Smooth muscle cell (in vitro differentiated cells): ENCODE data around the gene GCGR. TPM values are rescaled to one million over a fixed set of nuclear protein-coding genes. Genes with fewer than 3 reads are reported as not detected.

Experiments
- DNase-seq: peaks from one replicate; lab custom pipeline; 2025; ENCODE audit not compliant: unreplicated experiment; lab: John Stamatoyannopoulos, UW
- H2AFZ ChIP-seq: fragments of 200-600 bp; sonication (generic); 2 replicates; pipeline ENCODE4 v1.6.0; 2016; ENCODE audit warnings: antibody characterized with exemption, low read depth, mild to moderate bottlenecking
- H3F3A ChIP-seq: fragments of 200-600 bp; sonication (generic); 2 replicates; pipeline ENCODE4 v1.6.0; 2017; ENCODE audit warnings: antibody characterized with exemption, low read depth
- H3K27ac ChIP-seq: fragments of 200-600 bp; sonication (generic); 2 replicates; pipeline ENCODE4 v1.5.1; 2016; ENCODE audit warnings: low read depth, mild to moderate bottlenecking
- H3K27me3 ChIP-seq: fragments of 200-600 bp; sonication (generic); 2 replicates; pipeline ENCODE4 v1.6.1; 2016; ENCODE audit warnings: low read depth, mild to moderate bottlenecking
- H3K36me3 ChIP-seq: fragments of 200-600 bp; sonication (generic); 2 replicates; pipeline ENCODE4 v1.5.1; 2016; ENCODE audit warnings: low read depth
- H3K4me1 ChIP-seq: fragments of 200-600 bp; sonication (generic); 2 replicates; pipeline ENCODE4 v1.5.1; 2016; ENCODE audit warnings: low read depth
- H3K4me2 ChIP-seq: fragments of 200-600 bp; sonication (generic); 2 replicates; pipeline ENCODE4 v1.6.0; 2016; ENCODE audit warnings: mild to moderate bottlenecking
- H3K4me3 ChIP-seq: fragments of 200-600 bp; sonication (generic); 2 replicates; pipeline ENCODE4 v1.5.1; 2016; ENCODE audit warnings: mild to moderate bottlenecking
- H3K79me2 ChIP-seq: fragments of 200-600 bp; sonication (generic); 2 replicates; pipeline ENCODE4 v1.6.0; 2016; ENCODE audit warnings: low read depth, mild to moderate bottlenecking
- H3K9ac ChIP-seq: fragments of 200-600 bp; sonication (generic); 2 replicates; pipeline ENCODE4 v1.6.0; 2016; ENCODE audit warnings: low read depth
- H3K9me3 ChIP-seq: fragments of 200-600 bp; sonication (generic); replicated peaks from 2 replicates; pipeline ENCODE4 v1.5.1; 2016; ENCODE audit warnings: low read depth
- H4K20me1 ChIP-seq: fragments of 200-600 bp; sonication (generic); 2 replicates; pipeline ENCODE4 v1.6.0; 2016; ENCODE audit warnings: low read depth
- WGBS: methylation state at CpG from one replicate; pipeline ENCODE4 v1.1.7; 2016; ENCODE audit warnings: low lambda C conversion rate; 5-methylcytosine and 5-hydroxymethylcytosine counted together
- polyA plus RNA-seq: library from polyadenylated mRNA; unstranded; fragments of >200 nt; fragmentation: Nextera tagmentation; extraction: Ambion mirVana; gene quantifications from 2 replicates; pipeline ENCODE4 v1.2.1, GENCODE V29; 2016
- total RNA-seq: library from RNA; depleted of rRNA; stranded (reverse); fragments of >200 nt; gene quantifications from 2 replicates; pipeline ENCODE4 v1.2.3, GENCODE V29; 2014
- TF ChIP-seq, protein P1 (sequence below): fragments of 200-600 bp; sonication (generic); IDR thresholded peaks from 2 replicates; pipeline ENCODE4 v1.5.1; 2017; ENCODE audit warnings: borderline replicate concordance, mild to moderate bottlenecking, antibody characterized with exemption; ENCODE audit not compliant: insufficient read depth, poor library complexity, severe bottlenecking

Gene GCGR
- total and polyA plus RNA-seq, 2 experiments from 2014 or later, result not detected

DNA sequence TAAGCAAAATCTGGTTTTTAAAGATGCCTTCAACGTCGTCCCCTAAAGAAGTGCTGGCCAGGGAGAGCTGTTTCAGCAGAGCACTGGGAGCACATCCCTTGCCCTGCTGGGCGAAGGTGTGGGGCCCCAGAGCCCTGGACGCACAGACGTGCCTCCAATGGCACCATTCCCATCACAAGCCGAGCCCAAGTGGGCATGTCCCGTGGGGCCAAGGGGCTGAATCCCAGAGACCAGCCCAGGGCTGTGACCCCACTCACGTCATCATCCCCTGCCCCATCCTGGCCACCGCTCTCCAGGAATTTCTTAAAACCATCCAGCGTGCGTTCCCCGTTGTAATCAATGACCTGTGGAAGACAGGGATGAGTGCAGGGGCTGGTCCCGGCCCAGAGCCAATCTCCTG, 40.9 kb downstream of the GCGR start:
- H3K79me2 ChIP-seq, result peaks cover 11% of the 10 kb centered on the region
- H3K4me1 ChIP-seq, result no peaks in the 10 kb centered on the region
- no peak overlapping the region for H3K4me3 ChIP-seq
- no peak overlapping the region for H3K4me2 ChIP-seq
- H3K9me3 ChIP-seq, result no peaks in the 10 kb centered on the region
- H2AFZ ChIP-seq, result no peak overlapping the region
- H3K27me3 ChIP-seq, result no peaks in the 10 kb centered on the region
- H3K27ac ChIP-seq, result no peak overlapping the region
- H3F3A ChIP-seq, result peaks cover 51% of the 10 kb centered on the region
- DNase-seq, result no peak
- WGBS, result 95% methylated on average over 13 of the region's 13 CpGs
- no peak overlapping the region for H3K9ac ChIP-seq
- peaks cover 8% of the 10 kb centered on the region for H3K36me3 ChIP-seq
- peaks cover 77% of the 10 kb centered on the region for H4K20me1 ChIP-seq
- TF ChIP-seq, protein P1, sequence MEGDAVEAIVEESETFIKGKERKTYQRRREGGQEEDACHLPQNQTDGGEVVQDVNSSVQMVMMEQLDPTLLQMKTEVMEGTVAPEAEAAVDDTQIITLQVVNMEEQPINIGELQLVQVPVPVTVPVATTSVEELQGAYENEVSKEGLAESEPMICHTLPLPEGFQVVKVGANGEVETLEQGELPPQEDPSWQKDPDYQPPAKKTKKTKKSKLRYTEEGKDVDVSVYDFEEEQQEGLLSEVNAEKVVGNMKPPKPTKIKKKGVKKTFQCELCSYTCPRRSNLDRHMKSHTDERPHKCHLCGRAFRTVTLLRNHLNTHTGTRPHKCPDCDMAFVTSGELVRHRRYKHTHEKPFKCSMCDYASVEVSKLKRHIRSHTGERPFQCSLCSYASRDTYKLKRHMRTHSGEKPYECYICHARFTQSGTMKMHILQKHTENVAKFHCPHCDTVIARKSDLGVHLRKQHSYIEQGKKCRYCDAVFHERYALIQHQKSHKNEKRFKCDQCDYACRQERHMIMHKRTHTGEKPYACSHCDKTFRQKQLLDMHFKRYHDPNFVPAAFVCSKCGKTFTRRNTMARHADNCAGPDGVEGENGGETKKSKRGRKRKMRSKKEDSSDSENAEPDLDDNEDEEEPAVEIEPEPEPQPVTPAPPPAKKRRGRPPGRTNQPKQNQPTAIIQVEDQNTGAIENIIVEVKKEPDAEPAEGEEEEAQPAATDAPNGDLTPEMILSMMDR, result no peak

DNA sequence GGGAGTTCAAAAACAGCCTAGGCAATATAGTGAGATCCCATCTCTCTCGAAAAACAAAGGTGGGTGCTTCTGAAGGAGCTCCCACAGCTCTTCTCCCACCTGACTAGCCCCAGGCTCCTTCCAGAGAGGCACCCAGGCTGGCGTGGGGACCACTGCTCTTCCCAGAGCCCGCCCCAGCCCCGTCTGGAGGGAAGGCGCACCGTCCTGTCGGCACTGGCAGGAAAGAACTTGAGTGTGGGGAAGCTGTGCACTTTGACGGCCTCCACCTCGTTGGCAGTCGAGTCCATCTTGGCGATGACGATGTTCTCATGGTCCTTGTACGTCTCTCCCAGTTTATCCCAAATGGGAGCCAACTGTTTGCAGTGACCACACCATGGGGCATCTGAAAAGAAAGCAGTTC, 41.4 kb downstream of the GCGR start:
- peaks cover 8% of the 10 kb centered on the region for H3K36me3 ChIP-seq
- peaks cover 82% of the 10 kb centered on the region for H4K20me1 ChIP-seq
- H3K9ac ChIP-seq, result no peak overlapping the region
- H3K4me2 ChIP-seq, result no peak overlapping the region
- no peaks in the 10 kb centered on the region for H3K4me1 ChIP-seq
- H3K9me3 ChIP-seq, result no peaks in the 10 kb centered on the region
- 98% methylated on average over 13 of the region's 13 CpGs for WGBS
- H3K4me3 ChIP-seq, result no peak overlapping the region
- DNase-seq, result no peak
- H3K27ac ChIP-seq, result no peak overlapping the region
- H3F3A ChIP-seq, result peaks cover 51% of the 10 kb centered on the region
- TF ChIP-seq, protein P1, result no peak
- no peaks in the 10 kb centered on the region for H3K27me3 ChIP-seq
- no peak overlapping the region for H2AFZ ChIP-seq
- peaks cover 16% of the 10 kb centered on the region for H3K79me2 ChIP-seq

DNA sequence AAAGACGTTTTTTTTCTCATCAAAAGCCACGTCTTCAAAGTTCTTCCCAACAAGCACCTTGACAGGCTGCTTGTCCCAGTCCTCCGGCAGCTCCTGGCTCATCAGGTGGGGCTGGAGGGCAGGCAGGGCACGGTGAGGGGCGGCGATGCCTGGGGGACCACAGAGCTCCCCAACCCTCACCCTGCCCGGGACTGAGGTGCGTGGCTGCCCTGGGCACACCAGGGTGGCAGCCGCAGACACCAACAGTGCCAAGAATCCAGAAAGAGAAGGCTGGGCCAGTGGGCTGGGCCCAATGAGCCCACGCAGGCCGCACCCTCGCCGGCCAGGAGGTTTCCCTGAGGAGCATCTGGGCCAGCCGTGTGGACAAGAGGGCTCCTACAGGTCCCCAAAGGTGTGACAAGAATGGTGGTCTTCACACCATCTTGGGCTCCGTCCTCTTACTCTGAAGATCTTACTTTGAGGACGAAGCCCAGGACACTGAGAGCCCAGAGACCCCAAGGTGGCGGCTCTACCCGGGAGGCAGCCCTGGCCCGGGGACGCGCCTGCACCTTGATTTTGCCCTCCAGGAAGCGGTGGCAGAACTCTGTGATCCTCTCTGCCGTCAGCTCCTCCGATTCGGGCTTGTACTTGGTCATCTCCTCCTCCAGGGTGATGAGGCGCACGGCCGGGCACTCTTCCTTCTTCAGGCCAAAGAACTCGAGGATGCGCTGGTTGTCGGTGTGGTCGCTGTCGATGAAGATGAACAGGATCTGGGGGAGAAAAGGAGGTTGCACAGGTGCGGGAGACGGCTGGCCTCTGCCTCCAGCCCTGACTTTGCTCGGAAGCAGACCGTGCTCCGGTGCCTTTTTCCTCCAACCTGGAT, 42.2 kb downstream of the GCGR start:
- Histone ChIP-seq H3K4me2 (no peak overlapping the region), H3K4me1 (no peaks in the 10 kb centered on the region), H3K9ac (no peak overlapping the region), H3K4me3 (no peak overlapping the region), H3K36me3 (peaks cover 8% of the 10 kb centered on the region), H3K27me3 (no peaks in the 10 kb centered on the region), H3K79me2 (peaks cover 22% of the 10 kb centered on the region), H3K27ac (no peak overlapping the region), H3K9me3 (no peaks in the 10 kb centered on the region), H4K20me1 (peaks cover 86% of the 10 kb centered on the region), H2AFZ (no peak overlapping the region), H3F3A (peaks cover 50% of the 10 kb centered on the region)
- TF ChIP-seq, protein P1, result no peak
- 98% methylated on average over 38 of the region's 38 CpGs for WGBS
- no peak for DNase-seq
